ENCODE results near the gene COBL. TPM values are rescaled to one million over a fixed set of nuclear protein-coding genes. Genes with fewer than 3 reads are reported as not detected.

COBL gene
- total RNA-seq, 1 donor from 2014 or later = 25.7 TPM

- Mint-ChIP-seq H3K4me1 (ENCODE audit: unreplicated experiment) (no peaks in the 10 kb centered on the region), H3K9me3 (no peaks in the 10 kb centered on the region), H3K27ac (no peak overlapping the region), H3K36me3 (peaks cover 5% of the 10 kb centered on the region), H3K4me3 (no peak overlapping the region), H3K27me3 (no peaks in the 10 kb centered on the region)
- DNase-seq (ENCODE audit: extremely low spot score, unreplicated experiment) = peak; percentile 52
- TF ChIP-seq CTCF (conservative IDR thresholded peaks at IDR 0.05) = no peak
Measured at GRCh38 chr7:51023547-51023946, 293.1 kb downstream of the COBL start.

- Mint-ChIP-seq H3K9me3 (no peaks in the 10 kb centered on the region), H3K27me3 (no peaks in the 10 kb centered on the region), H3K4me3 (no peak overlapping the region), H3K4me1 (ENCODE audit: unreplicated experiment) (no peaks in the 10 kb centered on the region), H3K27ac (no peak overlapping the region), H3K36me3 (peaks cover 8% of the 10 kb centered on the region)
- TF ChIP-seq CTCF (conservative IDR thresholded peaks at IDR 0.05) = no peak
- peak; percentile 11 for DNase-seq (ENCODE audit: extremely low spot score, unreplicated experiment)
Measured at GRCh38 chr7:51022821-51023220, 293.8 kb downstream of the COBL start.

- Mint-ChIP-seq H3K9me3 (no peaks in the 10 kb centered on the region), H3K27ac (no peak overlapping the region)
- DNase-seq (ENCODE audit: extremely low spot score, unreplicated experiment) = peak; percentile 56
Measured at GRCh38 chr7:51021906-51022570, 294.6 kb downstream of the COBL start.

GRCh38 chr7:51020944-51021343, 295.7 kb downstream of the COBL start:
- H3K4me3 Mint-ChIP-seq = no peak overlapping the region
- no peaks in the 10 kb centered on the region for H3K4me1 Mint-ChIP-seq (ENCODE audit: unreplicated experiment)
- no peaks in the 10 kb centered on the region for H3K9me3 Mint-ChIP-seq
- TF ChIP-seq CTCF (conservative IDR thresholded peaks at IDR 0.05) = no peak
- DNase-seq (ENCODE audit: extremely low spot score, unreplicated experiment) = no peak
- no peaks in the 10 kb centered on the region for H3K27me3 Mint-ChIP-seq
- H3K27ac Mint-ChIP-seq = no peak overlapping the region
- peaks cover 3% of the 10 kb centered on the region for H3K36me3 Mint-ChIP-seq

More at GRCh38 chr7:51021906-51022570, 294.6 kb downstream of the COBL start:
- H3K27me3 Mint-ChIP-seq = no peaks in the 10 kb centered on the region
- TF ChIP-seq CTCF (conservative IDR thresholded peaks at IDR 0.05) = no peak
- peaks cover 3% of the 10 kb centered on the region for H3K36me3 Mint-ChIP-seq
- H3K4me3 Mint-ChIP-seq = no peak overlapping the region
- no peaks in the 10 kb centered on the region for H3K4me1 Mint-ChIP-seq (ENCODE audit: unreplicated experiment)

GRCh38 chr7:51019891-51020870, 296.4 kb downstream of the COBL start:
- no peak for TF ChIP-seq CTCF (conservative IDR thresholded peaks at IDR 0.05)
- DNase-seq (ENCODE audit: extremely low spot score, unreplicated experiment) = no peak
- peaks cover 3% of the 10 kb centered on the region for H3K36me3 Mint-ChIP-seq
- H3K27me3 Mint-ChIP-seq = no peaks in the 10 kb centered on the region
- no peaks in the 10 kb centered on the region for H3K4me1 Mint-ChIP-seq (ENCODE audit: unreplicated experiment)
- H3K4me3 Mint-ChIP-seq = no peak overlapping the region
- H3K27ac Mint-ChIP-seq = no peak overlapping the region
- no peaks in the 10 kb centered on the region for H3K9me3 Mint-ChIP-seq

All from type B pancreatic cell (in vitro differentiated cells).